Measurements from ENCODE around the gene EIPR1.

DNA sequence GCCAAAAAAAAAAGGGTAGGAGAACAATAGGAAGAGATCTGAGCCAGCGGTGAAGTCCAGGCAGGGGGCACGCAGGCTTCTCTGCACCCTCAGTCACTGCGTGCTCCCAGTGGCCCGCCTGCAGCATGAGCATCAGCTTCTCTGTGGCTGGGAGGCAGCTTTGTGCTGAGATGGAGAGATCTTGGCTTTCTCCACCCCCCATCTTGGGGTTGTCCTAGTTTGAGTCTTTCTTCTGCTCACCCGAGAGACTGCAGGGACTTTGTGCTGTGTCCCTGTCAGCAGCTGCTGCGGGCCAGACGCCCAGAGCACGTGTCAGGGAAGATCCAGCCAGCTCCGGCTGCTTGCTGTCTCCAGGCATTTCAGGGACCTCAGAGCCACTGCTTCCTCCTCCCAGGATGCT lies 22.2 kb upstream of the EIPR1 start:
- TF ChIP-seq, protein P1, sequence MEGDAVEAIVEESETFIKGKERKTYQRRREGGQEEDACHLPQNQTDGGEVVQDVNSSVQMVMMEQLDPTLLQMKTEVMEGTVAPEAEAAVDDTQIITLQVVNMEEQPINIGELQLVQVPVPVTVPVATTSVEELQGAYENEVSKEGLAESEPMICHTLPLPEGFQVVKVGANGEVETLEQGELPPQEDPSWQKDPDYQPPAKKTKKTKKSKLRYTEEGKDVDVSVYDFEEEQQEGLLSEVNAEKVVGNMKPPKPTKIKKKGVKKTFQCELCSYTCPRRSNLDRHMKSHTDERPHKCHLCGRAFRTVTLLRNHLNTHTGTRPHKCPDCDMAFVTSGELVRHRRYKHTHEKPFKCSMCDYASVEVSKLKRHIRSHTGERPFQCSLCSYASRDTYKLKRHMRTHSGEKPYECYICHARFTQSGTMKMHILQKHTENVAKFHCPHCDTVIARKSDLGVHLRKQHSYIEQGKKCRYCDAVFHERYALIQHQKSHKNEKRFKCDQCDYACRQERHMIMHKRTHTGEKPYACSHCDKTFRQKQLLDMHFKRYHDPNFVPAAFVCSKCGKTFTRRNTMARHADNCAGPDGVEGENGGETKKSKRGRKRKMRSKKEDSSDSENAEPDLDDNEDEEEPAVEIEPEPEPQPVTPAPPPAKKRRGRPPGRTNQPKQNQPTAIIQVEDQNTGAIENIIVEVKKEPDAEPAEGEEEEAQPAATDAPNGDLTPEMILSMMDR (IDR thresholded peaks at IDR 0.05): no peak
- TF ChIP-seq POLR2A (IDR thresholded peaks at IDR 0.05): no peak
